Ureter (tissue), 1 donor: Measurements from ENCODE around the gene TUG1. TPM values are rescaled to one million over a fixed set of nuclear protein-coding genes. Genes with fewer than 3 reads are reported as not detected.

Source experiments
- DNase-seq: peaks from one replicate; pipeline ENCODE4 v3.0.0-alpha.2; 2020; ENCODE audit warnings: low spot score
- total RNA-seq: library from RNA; stranded (reverse); gene quantifications from one replicate; pipeline ENCODE4 v1.2.4, GENCODE V29; 2023
- donor health status: DM: yes; HTN: yes; CAD: no.

Gene TUG1
- total RNA-seq, 1 donor from 2014 or later: 119 TPM

- no peak for DNase-seq
These were observed 32.2 kb downstream of the TUG1 start for GRCh38 chr22:31001124-31001770.

GRCh38 chr22:31005535-31005934, 36.5 kb downstream of the TUG1 start:
- no peak for DNase-seq

- DNase-seq: no peak
These were observed 50.3 kb downstream of the TUG1 start for GRCh38 chr22:31019191-31019930.

- DNase-seq: no peak
These were observed 51.3 kb downstream of the TUG1 start for GRCh38 chr22:31020334-31020733.

GRCh38 chr22:31022516-31022915, 53.5 kb downstream of the TUG1 start:
- DNase-seq: no peak

Other genes with a start within 250 kb of the TUG1 start
- gene MORC2, start 491 bp upstream of the TUG1 start, total RNA-seq: 31.2 TPM
- gene SMTN, start 112.1 kb downstream of the TUG1 start, total RNA-seq: 327 TPM
- gene SELENOM, start 138.3 kb downstream of the TUG1 start, total RNA-seq: 259 TPM
- gene INPP5J, start 153.7 kb downstream of the TUG1 start, total RNA-seq: 4.8 TPM
- gene PLA2G3, start 171.2 kb downstream of the TUG1 start, total RNA-seq: not detected
- gene RNF185, start 190.9 kb downstream of the TUG1 start, total RNA-seq: 34.1 TPM
- 85.4 TPM for gene LIMK2, start 243.0 kb downstream of the TUG1 start, total RNA-seq